Heart right ventricle (tissue), 16 donors: Measurements from ENCODE around the gene VWA7. TPM values are rescaled to one million over a fixed set of nuclear protein-coding genes. Genes with fewer than 3 reads are reported as not detected.

Source experiments
- ATAC-seq, 8 donors: fragments of 200-7000 bp; cut with Tn5 transposase; one replicate each; pipeline ENCODE4 v1.9.1; 2020; ENCODE audit warnings: mild to moderate bottlenecking in 8 of 8, moderate library complexity in 8 of 8, moderate number of reproducible peaks in 1 of 8
- DNase-seq, 2 donors: peaks; one replicate each; pipeline ENCODE4 v3.0.0-alpha.2; 2020
- H3K27ac ChIP-seq, 10 donors: fragments of 200-600 bp; sonication (generic) in 2 of 10; one replicate each; pipeline versions ENCODE4 v1.5.0 to v1.8.0; 2020 to 2022; ENCODE audit warnings: mild to moderate bottlenecking in 3 of 10
- H3K27me3 ChIP-seq, 7 donors: fragments of 200-600 bp; one replicate each; pipeline ENCODE4 v1.8.0; 2021 to 2022; ENCODE audit warnings: mild to moderate bottlenecking in 2 of 7
- H3K36me3 ChIP-seq, 9 donors: fragments of 200-600 bp; sonication (generic) in 1 of 9; one replicate each; pipeline versions ENCODE4 v1.5.0 to v1.8.0; 2020 to 2022; ENCODE audit warnings: mild to moderate bottlenecking in 2 of 9
- H3K4me1 ChIP-seq, 9 donors: fragments of 200-600 bp; sonication (generic) in 1 of 9; one replicate each; pipeline versions ENCODE4 v1.5.0 to v1.8.0; 2020 to 2022; ENCODE audit warnings: mild to moderate bottlenecking in 4 of 9
- H3K4me3 ChIP-seq, 10 donors: fragments of 200-600 bp; sonication (generic) in 2 of 10; one replicate each; pipeline versions ENCODE4 v1.5.0 to v1.8.0; 2020 to 2022; ENCODE audit warnings: mild to moderate bottlenecking in 7 of 10, moderate library complexity in 2 of 10
- H3K9me3 ChIP-seq, 11 donors: fragments of 200-600 bp in 10 of 11; sonication (generic) in 2 of 11; one replicate each; pipeline versions ENCODE4 v1.5.0 to v1.8.0; 2013 to 2022; ENCODE audit warnings: mild to moderate bottlenecking in 2 of 11, control low read depth in 1 of 11, moderate library complexity in 1 of 11
- WGBS, 2 donors: extraction: QIAGEN DNeasy Blood & Tissue Kit; methylation state at CpG; one replicate each; pipeline ENCODE4 v1.1.7; 2013; ENCODE audit warnings: inconsistent platforms in 1 of 2; 5-methylcytosine and 5-hydroxymethylcytosine counted together
- intact Hi-C, 10 donors: fragments of 100-400 bp; cut with DNase I; formaldehyde crosslinking; loops; one replicate each; pipeline versions ENCODE4 v1.11.1 to v1.14.2; 2022
- polyA plus RNA-seq, 2 donors: library from polyadenylated mRNA; stranded (reverse); fragments of 200-250 nt; gene quantifications; one replicate each; pipeline ENCODE4 v1.2.3, GENCODE V29; 2013
- total RNA-seq, 10 donors: library from RNA; stranded (reverse); fragmentation: NEBNext Ultra II Directional in 3 of 10; extraction: Animal tissue kit (Norgen Biotek cat#: 25700) in 3 of 10; gene quantifications; one replicate each; pipeline versions ENCODE4 v1.2.1 to v1.2.4, GENCODE V29; 2021 to 2023
- TF ChIP-seq, protein P1 (sequence below), 9 donors: fragments of 200-600 bp; sonication (generic) in 2 of 9; IDR thresholded peaks; one replicate each; pipeline versions ENCODE4 v1.5.0 to v1.8.0; 2021 to 2022; ENCODE audit warnings: antibody characterized with exemption in 9 of 9, mild to moderate bottlenecking in 5 of 9, moderate library complexity in 1 of 9
- donor health status: Arrhythmogenic right ventricular cardiomyopathy.
- donor health status: ischemic (EF 13 %, LVEDD 7.1; RV severe dilation, severe dysfunction).
- donor health status: healthy with polysubstance abuse.
- donor health status: DM: no; HTN: yes; CAD: no.
- donor health status: DM: no; HTN: no; CAD: no.
- donor health status: ischemic (EF 25% LVEDD 6.9; RV normal size, moderate dysfunction).
- donor health status: ischemic (EF 25% LVEDD 5.7; RV mildly dilated, moderate dysfunction).
- donor health status: healthy.
- donor health status: DM: yes; HTN: yes; CAD: no.
- donor health status: Ischemic cardiomyopathy.
- donor health status: ischemic (EF 35%, LVEDD 5.7; RV mildly dilated, moderate dysfunction).
- donor health status: nonischemic (EF 11% LVEDD 7.7; RV severe dilation, severe dysfunction).
- donor health status: DM: yes; HTN: yes; CAD: no.
- donor health status: PGD.
- donor health status: ischemic (EF 29% LVEDD 5.4; RV normal size, mild dysfunction).
- donor health status: nonischemic (EF 23%, LVEDD 6.1; RV moderate dilation, normal function).

The VWA7 gene
- total and polyA plus RNA-seq, 12 donors: 2.2 to 28.3 (median 17.3) TPM

DNA sequence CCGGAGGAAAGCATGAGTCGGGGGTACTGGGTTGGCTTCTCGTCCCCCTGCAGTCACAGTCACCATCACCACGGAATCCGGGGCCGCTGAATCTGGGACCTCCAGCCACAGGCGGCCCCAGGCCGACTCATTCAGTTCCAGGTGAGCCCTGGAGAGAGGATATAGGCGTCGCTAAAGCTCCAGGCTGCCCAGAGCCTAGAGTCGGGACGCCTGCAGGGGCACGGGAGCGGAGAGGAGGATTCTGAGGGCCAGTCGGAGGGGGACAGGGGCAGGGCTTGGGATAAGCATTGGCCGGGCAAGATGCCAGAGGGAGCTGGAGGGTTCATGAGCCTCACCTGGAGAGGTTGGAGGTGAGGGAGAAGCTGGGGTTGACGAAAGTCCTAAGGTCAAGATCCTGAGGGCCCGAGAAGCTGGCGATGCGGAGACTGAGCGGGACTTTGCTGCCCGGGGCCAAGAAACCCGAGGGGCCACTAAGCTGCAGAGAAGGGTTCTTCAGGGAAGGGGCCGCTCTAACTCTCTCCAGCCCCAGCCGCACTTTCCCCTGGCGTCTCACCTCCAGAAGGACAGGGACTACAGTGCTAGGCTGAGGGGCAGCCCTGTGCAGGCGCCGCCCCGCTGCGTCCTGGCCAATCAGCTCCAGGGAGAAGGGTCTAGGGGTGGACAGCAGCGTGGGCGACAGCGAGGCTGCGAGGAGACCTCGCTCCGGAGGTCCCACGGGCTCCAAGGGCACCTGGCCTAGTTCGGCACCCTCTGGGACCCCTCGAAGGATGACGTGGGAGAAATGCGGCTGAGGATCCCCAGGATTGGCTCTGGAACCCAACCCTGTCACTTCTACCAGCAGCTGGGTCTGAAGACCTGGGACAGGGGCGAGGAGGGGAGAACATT is 11.0 kb downstream of the VWA7 start:
- intact Hi-C loops: loop anchor here in 4 of 10 donors (5.0 to 10.0 kb wide), 3 partner anchors 39 to 84 kb away; partner anchors contain the start of genes DDAH2 (in 3 of the 4) and LY6G5C (in 2 of the 4)
- peak in 3 of 8 donors; percentile 30 to 48 (median 47) for ATAC-seq
- Histone ChIP-seq H3K4me1 (peaks cover 0 to 26% (median 12%) of the 10 kb centered on the region in 9 donors), H3K27ac (no peak overlapping the region), H3K27me3 (no peaks in the 10 kb centered on the region), H3K4me3 (peak overlapping the region in 6 of 10 donors; percentile 3 to 43 (median 24)), H3K36me3 (peaks cover 0 to 12% (median 0%) of the 10 kb centered on the region in 9 donors), H3K9me3 (no peaks in the 10 kb centered on the region)
- whole genome bisulfite sequencing, 2 donors: 56% methylated on average over 42 of the region's 42 CpGs
- no peak for DNase-seq
- TF ChIP-seq, protein P1, sequence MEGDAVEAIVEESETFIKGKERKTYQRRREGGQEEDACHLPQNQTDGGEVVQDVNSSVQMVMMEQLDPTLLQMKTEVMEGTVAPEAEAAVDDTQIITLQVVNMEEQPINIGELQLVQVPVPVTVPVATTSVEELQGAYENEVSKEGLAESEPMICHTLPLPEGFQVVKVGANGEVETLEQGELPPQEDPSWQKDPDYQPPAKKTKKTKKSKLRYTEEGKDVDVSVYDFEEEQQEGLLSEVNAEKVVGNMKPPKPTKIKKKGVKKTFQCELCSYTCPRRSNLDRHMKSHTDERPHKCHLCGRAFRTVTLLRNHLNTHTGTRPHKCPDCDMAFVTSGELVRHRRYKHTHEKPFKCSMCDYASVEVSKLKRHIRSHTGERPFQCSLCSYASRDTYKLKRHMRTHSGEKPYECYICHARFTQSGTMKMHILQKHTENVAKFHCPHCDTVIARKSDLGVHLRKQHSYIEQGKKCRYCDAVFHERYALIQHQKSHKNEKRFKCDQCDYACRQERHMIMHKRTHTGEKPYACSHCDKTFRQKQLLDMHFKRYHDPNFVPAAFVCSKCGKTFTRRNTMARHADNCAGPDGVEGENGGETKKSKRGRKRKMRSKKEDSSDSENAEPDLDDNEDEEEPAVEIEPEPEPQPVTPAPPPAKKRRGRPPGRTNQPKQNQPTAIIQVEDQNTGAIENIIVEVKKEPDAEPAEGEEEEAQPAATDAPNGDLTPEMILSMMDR (IDR thresholded peaks at IDR 0.05): no peak

GRCh38 chr6:31765559-31765909 is 11.6 kb downstream of the VWA7 start:
- no peak overlapping the region for H3K27ac ChIP-seq
- H3K27me3 ChIP-seq: no peaks in the 10 kb centered on the region
- DNase-seq (no peak), ATAC-seq (no peak)
- H3K4me1 ChIP-seq: peaks cover 0 to 26% (median 12%) of the 10 kb centered on the region in 9 donors
- peaks cover 0 to 12% (median 0%) of the 10 kb centered on the region in 9 donors for H3K36me3 ChIP-seq
- TF ChIP-seq, protein P1 (IDR thresholded peaks at IDR 0.05): no peak
- H3K9me3 ChIP-seq: no peaks in the 10 kb centered on the region
- H3K4me3 ChIP-seq: no peak overlapping the region
- intact Hi-C loops: loop anchor here in 4 of 10 donors (5.0 to 10.0 kb wide), 3 partner anchors 38 to 83 kb away; partner anchors contain the start of genes DDAH2 (in 3 of the 4) and LY6G5C (in 2 of the 4)
- WGBS, 2 donors: 89 to 92% methylated on average over 9 of the region's 9 CpGs

DNA sequence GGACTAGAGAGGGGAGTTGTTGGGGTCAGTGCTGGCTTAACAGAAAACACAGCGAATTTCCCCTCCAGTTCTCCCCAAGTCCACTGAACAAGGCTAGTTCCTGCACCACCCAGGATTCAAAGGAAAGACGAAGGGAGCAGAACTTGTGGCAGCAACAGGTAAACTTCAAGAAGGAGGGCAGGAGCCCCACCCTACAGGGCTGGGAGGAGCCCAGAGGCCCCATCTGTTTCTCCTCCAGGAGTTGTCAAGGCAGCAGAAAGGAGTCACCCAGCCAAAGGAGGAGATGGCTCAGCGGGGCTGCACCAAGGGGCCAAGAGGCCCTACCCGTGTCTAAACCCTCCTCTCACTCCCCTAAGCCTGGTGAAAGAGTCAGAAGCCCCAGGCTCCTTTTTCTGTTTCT is 12.9 kb downstream of the VWA7 start:
- intact Hi-C loops: loop anchor here in 1 of 10 donors (10.0 kb wide), 1 partner anchor 79 kb away; the partner anchor contains the start of gene LY6G5C
- ATAC-seq (no peak), DNase-seq (no peak)
- Histone ChIP-seq H3K36me3 (peaks cover 0 to 14% (median 0%) of the 10 kb centered on the region in 9 donors), H3K4me3 (no peak overlapping the region), H3K9me3 (no peaks in the 10 kb centered on the region), H3K4me1 (peaks cover 0 to 23% (median 12%) of the 10 kb centered on the region in 9 donors), H3K27me3 (no peaks in the 10 kb centered on the region), H3K27ac (no peak overlapping the region)
- 87 to 93% methylated on average over 4 of the region's 4 CpGs for WGBS, 2 donors
- TF ChIP-seq, protein P1 (IDR thresholded peaks at IDR 0.05): no peak

DNA sequence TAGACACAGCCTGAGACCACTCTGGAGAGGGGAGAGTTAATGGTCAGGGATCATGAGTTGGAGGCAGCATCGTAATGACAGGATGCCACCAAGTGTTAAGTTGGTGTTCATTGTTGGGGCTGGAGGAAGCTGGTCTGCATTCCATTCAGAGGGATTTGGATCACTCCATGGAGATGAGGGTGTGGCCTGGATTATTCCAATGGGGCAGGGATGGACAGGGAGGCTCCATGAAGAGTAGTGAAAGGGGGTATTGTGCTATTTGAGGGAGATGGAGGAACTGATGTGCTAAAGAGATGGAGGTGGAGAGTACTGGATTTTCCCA is 13.5 kb downstream of the VWA7 start:
- TF ChIP-seq, protein P1 (IDR thresholded peaks at IDR 0.05): peak in 1 of 9 donors; percentile 11
- peaks cover 0 to 17% (median 0%) of the 10 kb centered on the region in 9 donors for H3K36me3 ChIP-seq
- WGBS, 2 donors: 4 to 10% methylated on average over 1 of the region's 1 CpG
- intact Hi-C loops: loop anchor here in 1 of 10 donors (10.0 kb wide), 1 partner anchor 79 kb away; the partner anchor contains the start of gene LY6G5C
- H3K9me3 ChIP-seq: no peaks in the 10 kb centered on the region
- H3K4me3 ChIP-seq: no peak overlapping the region
- ATAC-seq (peak; percentile 47 to 80 (median 66)), DNase-seq (peak in 1 of 2 donors; percentile 34)
- H3K4me1 ChIP-seq: peaks cover 0 to 23% (median 12%) of the 10 kb centered on the region in 9 donors
- no peaks in the 10 kb centered on the region for H3K27me3 ChIP-seq
- H3K27ac ChIP-seq: peak overlapping the region in 1 of 10 donors; percentile 31
